PC-9 (cell line): Measurements from ENCODE around the gene MYO5B. TPM values are rescaled to one million over a fixed set of nuclear protein-coding genes. Genes with fewer than 3 reads are reported as not detected.

Experiments used
- BruUV-seq: library from RNA; stranded (reverse); fragments of 400-500 nt; replicated peaks from 2 replicates; lab custom pipeline; 2021; lab: Mats Ljungman, UMichigan
- CTCF ChIA-PET: fragments of 300-600 bp; sonication (Branson Sonifier 250); formaldehyde crosslinking; loops from one replicate; lab custom pipeline; 2022; ENCODE audit warnings: antibody characterized with exemption; lab: Charles Lee
- POLR2A ChIA-PET: fragments of 300-600 bp; sonication (Branson Sonifier 250); formaldehyde crosslinking; loops from one replicate; lab custom pipeline; 2022; ENCODE audit warnings: antibody characterized with exemption; ENCODE audit not compliant: unreplicated experiment; lab: Charles Lee
- DNase-seq, 2 experiments: peaks; one replicate each; pipeline versions ENCODE4 v3.0.0 to v3.0.0-alpha.2; 2015 to 2022; ENCODE audit warnings: mixed read lengths in 1 of 2
- H2AFZ ChIP-seq: fragments of 200-600 bp; sonication (generic); 2 replicates; pipeline ENCODE4 v1.8.1; 2017; ENCODE audit warnings: antibody characterized with exemption
- H3F3A ChIP-seq: fragments of 200-600 bp; sonication (generic); 2 replicates; pipeline ENCODE4 v1.8.1; 2017; ENCODE audit warnings: antibody characterized with exemption, mild to moderate bottlenecking, low read depth; ENCODE audit not compliant: insufficient read depth
- H3K27ac ChIP-seq: fragments of 200-600 bp; sonication (generic); 2 replicates; pipeline ENCODE4 v1.6.1; 2016; ENCODE audit warnings: mixed run types
- H3K27me3 ChIP-seq: fragments of 200-600 bp; sonication (generic); 2 replicates; pipeline ENCODE4 v1.6.1; 2016; ENCODE audit warnings: low read depth, mixed run types; ENCODE audit not compliant: insufficient read depth
- H3K36me3 ChIP-seq: fragments of 200-600 bp; sonication (generic); 2 replicates; pipeline ENCODE4 v1.6.1; 2016; ENCODE audit warnings: low read depth, mixed run types
- H3K4me1 ChIP-seq: fragments of 200-600 bp; sonication (generic); replicated peaks from 2 replicates; pipeline ENCODE4 v1.6.1; 2016; ENCODE audit warnings: mixed run types; ENCODE audit not compliant: insufficient read depth
- H3K4me2 ChIP-seq: fragments of 200-600 bp; sonication (generic); 2 replicates; pipeline ENCODE4 v1.6.1; 2017; ENCODE audit warnings: mixed run types
- H3K4me3 ChIP-seq: fragments of 200-600 bp; sonication (generic); 2 replicates; pipeline ENCODE4 v1.6.1; 2016; ENCODE audit warnings: mixed run types
- H3K79me2 ChIP-seq: fragments of 200-600 bp; sonication (generic); 2 replicates; pipeline ENCODE4 v1.6.1; 2017; ENCODE audit warnings: low read depth, mixed run types
- H3K9me2 ChIP-seq: fragments of 200-600 bp; sonication (generic); 2 replicates; pipeline ENCODE4 v1.8.1; 2017; ENCODE audit warnings: mild to moderate bottlenecking; ENCODE audit not compliant: insufficient read depth
- H3K9me3 ChIP-seq: fragments of 200-600 bp; sonication (generic); 2 replicates; pipeline ENCODE4 v1.8.1; 2016; ENCODE audit warnings: low read depth; ENCODE audit not compliant: insufficient read depth
- H4K20me1 ChIP-seq: fragments of 200-600 bp; sonication (generic); 2 replicates; pipeline ENCODE4 v1.8.1; 2017; ENCODE audit not compliant: insufficient read depth
- EZH2 ChIP-seq: fragments of 200-600 bp; sonication (generic); IDR thresholded peaks from 2 replicates; pipeline ENCODE4 v1.8.0; 2017; ENCODE audit warnings: antibody characterized with exemption, low read depth
- intact Hi-C: fragments of 100-400 bp; cut with micrococcal nuclease; formaldehyde crosslinking; loops from one replicate; pipeline ENCODE4 v1.10.0; 2022; ENCODE audit not compliant: unreplicated experiment
- total RNA-seq: library from RNA; stranded (reverse); gene quantifications from 2 replicates; pipeline ENCODE4 v1.2.3, GENCODE V29; 2021
- TF ChIP-seq, protein P1 (sequence below): fragments of 200-600 bp; sonication (generic); conservative IDR thresholded peaks from 2 replicates; pipeline ENCODE4 v1.6.1; 2017; ENCODE audit warnings: mixed run types, antibody characterized with exemption, mild to moderate bottlenecking, moderate library complexity

MYO5B gene
- total RNA-seq, 1 experiment from 2014 or later = 25.4 TPM

DNA sequence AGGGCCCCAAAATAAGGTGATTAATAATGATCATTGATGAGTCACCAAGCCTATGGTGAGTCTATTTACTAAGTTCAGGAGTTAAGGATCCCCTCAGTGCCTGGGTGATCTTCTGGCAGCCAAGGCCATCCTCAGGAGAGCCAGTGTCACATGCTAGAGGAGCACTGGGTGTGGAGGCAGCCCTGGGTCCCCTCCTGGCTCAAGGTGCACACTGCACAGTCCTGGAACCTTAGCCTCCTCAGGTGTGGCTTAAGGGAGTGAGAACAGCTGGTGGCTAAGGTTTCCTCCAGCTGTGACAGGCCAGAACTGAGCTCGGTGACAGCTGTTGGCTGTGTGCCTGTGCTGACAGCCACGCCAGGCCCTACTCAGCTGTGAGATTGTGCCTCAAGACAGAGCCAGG is 329.5 kb downstream of the MYO5B start:
- H3K4me1 ChIP-seq = peaks cover 6% of the 10 kb centered on the region; the same call in 1 of the 2 replicates
- no peak overlapping the region for H3K4me3 ChIP-seq
- H3K9me2 ChIP-seq = no peaks in the 10 kb centered on the region
- no peaks in the 10 kb centered on the region for H3K27me3 ChIP-seq
- no peak overlapping the region for H3K4me2 ChIP-seq
- H3K36me3 ChIP-seq = no peaks in the 10 kb centered on the region
- ChIA-PET POLR2A (no interaction called here), CTCF (no interaction called here)
- H3K9me3 ChIP-seq = no peaks in the 10 kb centered on the region
- BruUV-seq = no TSS peak
- H3F3A ChIP-seq = no peaks in the 10 kb centered on the region
- H4K20me1 ChIP-seq = no peaks in the 10 kb centered on the region
- H3K27ac ChIP-seq = no peak overlapping the region
- DNase-seq = no peak
- intact Hi-C loops = no loop called here
- TF ChIP-seq, protein P1, sequence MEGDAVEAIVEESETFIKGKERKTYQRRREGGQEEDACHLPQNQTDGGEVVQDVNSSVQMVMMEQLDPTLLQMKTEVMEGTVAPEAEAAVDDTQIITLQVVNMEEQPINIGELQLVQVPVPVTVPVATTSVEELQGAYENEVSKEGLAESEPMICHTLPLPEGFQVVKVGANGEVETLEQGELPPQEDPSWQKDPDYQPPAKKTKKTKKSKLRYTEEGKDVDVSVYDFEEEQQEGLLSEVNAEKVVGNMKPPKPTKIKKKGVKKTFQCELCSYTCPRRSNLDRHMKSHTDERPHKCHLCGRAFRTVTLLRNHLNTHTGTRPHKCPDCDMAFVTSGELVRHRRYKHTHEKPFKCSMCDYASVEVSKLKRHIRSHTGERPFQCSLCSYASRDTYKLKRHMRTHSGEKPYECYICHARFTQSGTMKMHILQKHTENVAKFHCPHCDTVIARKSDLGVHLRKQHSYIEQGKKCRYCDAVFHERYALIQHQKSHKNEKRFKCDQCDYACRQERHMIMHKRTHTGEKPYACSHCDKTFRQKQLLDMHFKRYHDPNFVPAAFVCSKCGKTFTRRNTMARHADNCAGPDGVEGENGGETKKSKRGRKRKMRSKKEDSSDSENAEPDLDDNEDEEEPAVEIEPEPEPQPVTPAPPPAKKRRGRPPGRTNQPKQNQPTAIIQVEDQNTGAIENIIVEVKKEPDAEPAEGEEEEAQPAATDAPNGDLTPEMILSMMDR = no peak
- H2AFZ ChIP-seq = no peak overlapping the region
- no peaks in the 10 kb centered on the region for H3K79me2 ChIP-seq

DNA sequence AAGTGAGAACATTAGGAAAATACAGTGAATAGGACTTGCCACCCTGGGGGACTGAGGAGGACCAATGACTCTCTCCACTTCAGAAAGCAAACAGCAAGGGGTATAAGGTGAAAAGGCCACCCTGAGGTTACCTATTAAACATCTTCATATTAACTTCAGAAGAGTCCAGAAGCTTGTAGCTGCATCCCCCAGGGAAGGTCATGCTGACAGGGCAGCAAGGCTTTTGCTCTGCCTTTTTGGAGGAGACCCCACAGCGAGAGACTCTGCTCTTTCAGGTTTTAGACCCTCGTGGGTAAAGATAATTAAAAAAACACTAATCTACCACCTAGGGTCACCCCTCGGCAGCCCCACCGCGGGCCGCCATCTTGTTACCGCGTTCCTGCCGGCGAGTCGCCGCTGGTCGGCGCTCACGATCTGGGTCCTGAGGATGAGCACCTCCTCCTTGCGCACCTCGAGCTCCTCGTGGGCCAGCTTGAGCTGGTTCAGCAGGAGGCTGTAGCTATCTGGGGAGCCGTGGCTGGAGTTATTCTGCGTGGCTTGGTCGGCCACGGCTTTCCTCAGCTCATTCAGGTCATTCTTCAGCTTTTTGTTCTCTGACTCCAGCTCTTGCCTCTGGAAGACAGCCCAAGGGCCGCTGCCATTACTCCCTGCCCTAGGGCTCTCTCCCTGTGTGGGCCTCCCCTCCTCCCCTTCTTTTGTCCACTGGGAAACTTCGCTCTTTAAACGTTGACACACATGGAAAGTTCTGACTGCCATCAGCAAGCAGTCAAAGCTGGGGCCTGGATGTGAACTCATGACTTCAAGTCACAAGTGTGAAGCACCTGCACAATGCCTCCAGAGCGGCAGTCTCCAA is 331.0 kb downstream of the MYO5B start:
- Histone ChIP-seq H3K4me3 (no peak overlapping the region), H3K36me3 (no peaks in the 10 kb centered on the region), H3F3A (no peaks in the 10 kb centered on the region), H3K9me2 (no peaks in the 10 kb centered on the region), H3K9me3 (no peaks in the 10 kb centered on the region), H3K27me3 (no peaks in the 10 kb centered on the region), H3K79me2 (no peaks in the 10 kb centered on the region), H4K20me1 (no peaks in the 10 kb centered on the region), H2AFZ (no peak overlapping the region), H3K4me1 (peaks cover 6% of the 10 kb centered on the region; the same call in 1 of the 2 replicates), H3K27ac (no peak overlapping the region), H3K4me2 (no peak overlapping the region)
- DNase-seq = no peak
- intact Hi-C loops = no loop called here
- ChIA-PET CTCF (no interaction called here), POLR2A (no interaction called here)
- TF ChIP-seq EZH2 = no peak
- TF ChIP-seq, protein P1 = no peak
- no TSS peak for BruUV-seq

DNA sequence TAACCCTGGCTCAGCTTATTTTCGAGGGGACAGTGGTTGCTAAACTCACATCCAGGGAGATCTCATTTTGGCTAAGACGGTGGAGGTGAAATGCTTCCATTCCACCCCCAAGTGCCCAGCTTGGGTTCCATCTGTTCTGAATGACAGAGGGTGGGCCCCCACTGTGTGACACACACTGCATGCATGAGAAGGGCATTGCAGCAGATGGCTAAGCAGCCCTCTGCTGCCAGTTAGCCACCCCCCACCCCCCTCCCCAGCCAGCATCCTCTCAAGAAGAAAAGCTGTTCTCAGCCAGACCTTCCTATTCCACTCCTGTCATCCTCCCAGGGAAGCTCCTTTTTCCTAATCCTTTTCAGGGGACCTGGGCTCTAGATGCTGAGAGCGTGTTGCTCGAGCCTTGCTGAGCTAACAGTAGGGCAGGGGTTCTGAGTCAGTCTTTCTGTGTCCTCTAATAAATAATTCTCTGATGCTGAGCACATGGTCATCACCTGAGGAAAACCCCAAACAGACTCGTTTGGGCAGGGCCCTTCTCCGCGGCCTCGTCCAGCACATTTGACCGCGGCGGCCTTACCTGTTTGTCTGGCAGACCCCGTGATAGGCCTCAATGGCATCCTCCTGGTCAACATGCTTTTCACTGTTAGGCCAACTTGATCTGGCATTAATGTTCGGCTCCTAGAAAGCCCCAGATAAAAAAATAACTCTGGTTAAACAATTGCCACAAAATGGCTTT is 332.1 kb downstream of the MYO5B start:
- Histone ChIP-seq H3K9me3 (no peaks in the 10 kb centered on the region), H3K27ac (no peak overlapping the region), H3K4me3 (no peak overlapping the region), H3K27me3 (no peaks in the 10 kb centered on the region), H3K9me2 (no peaks in the 10 kb centered on the region), H4K20me1 (no peaks in the 10 kb centered on the region), H2AFZ (no peak overlapping the region), H3K79me2 (no peaks in the 10 kb centered on the region), H3F3A (no peaks in the 10 kb centered on the region), H3K4me2 (no peak overlapping the region), H3K36me3 (no peaks in the 10 kb centered on the region), H3K4me1 (peaks cover 11% of the 10 kb centered on the region)
- CTCF ChIA-PET = no interaction called here
- TF ChIP-seq EZH2 = no peak
- TF ChIP-seq, protein P1 = no peak
- no TSS peak for BruUV-seq
- no peak for DNase-seq
- POLR2A ChIA-PET = no interaction called here
- intact Hi-C loops = no loop called here
